Limb (tissue), 2 donors: Measurements from ENCODE around the gene KRT14.
A peak's percentile ranks its signal among the peaks of the same experiment; 100 is the strongest.
"Not testable (repeated sequence)": the region's sequence is repeated elsewhere in the genome, so short reads cannot be mapped to it uniquely, and the experiment has no call there.

Source experiments
- DNase-seq, 2 donors: peaks; one replicate each; pipeline ENCODE4 v3.0.0-alpha.2; 2016; ENCODE audit errors: extremely low spot score in 2 of 2

KRT14 gene

GRCh38 chr17:41586863-41587495 is at the start of gene KRT14:
Gene KRT14 (minus strand): TSS chr17:41586895. CDS start chr17:41586834, 61 bp downstream.
- DNase-seq: no peak

- peak; percentile 60 to 82 for DNase-seq
These were observed 48.7 kb upstream of the KRT14 start for GRCh38 chr17:41635121-41636097.

DNA sequence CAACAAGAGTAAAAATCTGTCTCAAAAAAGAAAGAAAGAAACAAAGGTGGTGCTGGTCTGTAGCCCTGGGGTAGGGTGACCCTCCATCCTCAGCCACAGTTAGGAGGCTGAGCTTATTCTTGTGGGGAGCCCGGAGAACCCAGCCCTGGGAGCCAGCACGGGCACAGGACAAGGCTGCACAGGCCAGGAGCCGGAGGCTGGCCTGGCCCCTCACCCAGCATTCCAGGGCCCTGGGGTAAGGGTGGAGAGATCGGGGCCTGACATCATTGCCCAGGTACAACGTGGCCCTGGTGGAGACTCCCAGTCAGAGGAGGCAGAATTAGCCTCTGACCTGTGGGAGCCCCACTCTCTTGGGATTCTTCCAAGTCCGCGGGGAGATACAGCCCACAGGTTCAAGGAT is 47.9 kb upstream of the KRT14 start:
- DNase-seq: no peak

- no peak for DNase-seq
These were observed 47.0 kb upstream of the KRT14 start for GRCh38 chr17:41633556-41634199.

DNA sequence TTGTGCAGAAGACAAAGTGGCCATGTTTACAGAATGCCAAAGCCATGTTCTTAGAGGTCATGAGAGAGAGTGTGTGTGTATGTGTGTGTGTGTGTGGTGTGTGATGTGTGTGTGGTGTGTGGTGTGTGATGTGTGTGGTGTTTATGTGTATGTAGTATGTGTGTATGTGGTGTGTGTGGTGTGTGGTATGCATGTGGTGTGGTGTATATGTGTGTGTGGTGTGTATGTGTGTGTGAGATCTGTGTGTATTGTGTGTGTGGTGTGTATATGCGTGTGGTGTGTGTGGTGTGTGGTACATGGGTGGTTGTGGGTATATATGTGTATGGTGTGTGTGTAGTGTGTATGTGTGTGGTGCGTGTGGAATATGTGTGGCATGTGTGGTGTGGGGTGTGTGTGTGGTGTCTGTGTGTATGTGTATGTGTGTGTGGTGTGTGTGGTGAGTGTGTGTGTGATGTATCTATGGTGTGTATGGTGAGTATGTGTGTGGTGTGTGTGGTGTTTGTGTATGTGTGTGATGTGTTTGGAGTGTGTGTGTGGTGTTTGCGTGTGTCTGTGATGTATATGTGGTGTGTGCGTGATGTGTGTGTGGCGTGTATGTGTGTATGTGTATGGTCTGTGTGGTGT is 45.9 kb upstream of the KRT14 start:
- DNase-seq: no peak

DNA sequence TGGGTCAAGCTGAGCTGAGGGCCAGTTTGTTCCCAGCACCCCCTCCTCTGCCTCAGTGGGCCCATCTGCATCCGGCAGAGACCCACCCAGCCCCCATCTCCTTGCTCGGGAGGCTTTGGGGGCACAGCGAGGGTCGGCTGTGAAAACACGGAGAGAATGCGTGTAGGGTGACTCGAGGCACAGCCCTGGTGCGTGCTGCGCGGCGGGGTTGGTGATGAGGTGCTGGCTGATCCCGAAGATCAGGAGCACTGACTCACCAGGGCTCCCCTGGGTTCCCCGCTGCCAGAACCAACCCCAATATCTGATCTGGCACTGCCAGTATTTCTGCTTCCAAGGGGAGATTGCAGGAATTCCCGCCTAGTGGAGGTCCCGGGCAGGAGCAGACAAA is 45.2 kb upstream of the KRT14 start:
- DNase-seq: no peak

- DNase-seq: no peak
These were observed 44.6 kb upstream of the KRT14 start for GRCh38 chr17:41631025-41631897.

DNA sequence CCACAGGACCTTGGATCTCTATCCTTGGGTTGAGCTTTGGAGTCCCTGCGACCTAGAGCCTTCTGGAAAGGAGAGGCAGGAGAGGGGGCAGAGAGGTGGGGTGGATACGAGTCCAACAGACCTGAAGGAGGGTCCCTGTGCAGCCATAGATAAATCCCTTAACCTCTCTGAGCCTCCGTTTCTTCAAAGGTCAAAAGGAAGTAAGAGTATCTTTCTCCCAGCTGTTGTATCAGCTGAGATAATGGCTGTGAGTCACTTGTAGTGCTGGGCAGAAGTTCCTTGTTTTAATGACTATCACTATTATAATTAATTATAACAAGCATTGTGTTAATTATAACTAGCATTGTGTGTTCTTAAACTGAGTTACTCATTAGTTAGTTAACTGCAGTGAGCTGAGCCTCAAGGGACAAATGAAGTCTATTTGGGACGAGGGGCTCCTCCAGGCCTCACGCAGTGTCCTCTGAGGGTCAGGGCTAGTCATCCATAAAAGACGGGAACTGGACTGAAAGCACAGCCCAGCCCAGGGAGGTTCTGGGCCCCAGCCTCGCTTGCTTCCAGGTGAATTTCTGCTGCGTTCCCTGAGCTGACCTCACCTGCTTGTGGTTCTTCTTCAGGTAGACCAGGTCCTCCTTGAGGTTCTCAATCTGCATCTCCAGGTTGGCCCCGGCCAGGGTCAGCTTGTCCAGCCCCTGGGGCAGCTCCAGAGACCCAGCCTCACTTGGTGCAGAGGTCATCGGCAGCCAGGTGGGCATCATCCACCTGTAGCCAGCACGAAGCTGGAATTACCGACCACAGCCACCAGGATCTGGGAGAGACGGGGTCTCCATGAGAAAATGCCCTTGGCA is 43.4 kb upstream of the KRT14 start:
- no peak for DNase-seq

DNA sequence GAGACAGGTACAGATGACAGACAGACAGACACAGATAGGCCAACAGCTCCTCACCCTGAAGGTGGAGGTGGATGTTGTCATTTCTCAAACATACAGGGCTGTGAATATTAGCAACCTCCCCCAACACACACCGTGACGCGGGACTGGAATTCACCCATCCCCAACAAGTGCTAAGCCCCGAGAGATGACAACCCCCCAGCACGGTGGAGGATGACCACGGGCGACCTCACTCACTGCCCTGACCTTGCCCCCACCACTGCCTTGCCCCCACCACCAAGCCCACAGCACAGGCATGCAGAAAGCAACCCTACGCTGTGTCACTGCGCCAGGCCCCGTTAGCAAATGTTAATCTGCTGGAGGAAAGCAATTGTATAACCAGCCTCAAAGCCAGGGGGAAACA is 42.6 kb upstream of the KRT14 start:
- no peak for DNase-seq

DNA sequence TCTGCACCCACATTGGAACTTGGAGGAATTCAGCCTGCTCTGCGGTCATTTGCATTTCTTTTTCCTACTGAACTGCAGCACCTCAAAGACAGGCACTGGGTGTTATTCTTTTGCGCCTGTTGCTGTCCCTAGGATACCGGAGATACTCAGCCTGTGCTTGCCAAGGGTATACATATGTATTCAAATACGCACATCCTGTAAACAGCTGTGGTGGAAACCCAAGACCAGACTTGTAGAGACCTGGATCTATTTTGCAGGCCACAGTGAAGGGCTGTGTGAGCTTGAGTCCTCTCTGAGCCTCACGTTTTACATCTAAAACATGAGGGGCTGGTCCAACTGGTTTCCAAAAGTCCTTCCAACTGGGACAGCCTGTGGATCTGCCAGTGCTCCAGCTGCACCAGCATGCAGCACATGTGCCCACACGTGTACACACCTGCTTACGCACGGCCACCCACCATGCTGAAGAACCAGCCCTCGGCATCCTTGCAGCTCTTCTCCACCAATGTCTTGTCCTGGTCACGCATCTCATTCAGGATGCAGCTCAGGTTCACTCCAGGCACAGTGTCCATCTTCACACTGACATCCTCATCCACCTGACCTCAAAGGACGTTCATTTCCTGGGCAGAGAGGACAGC is 42.0 kb upstream of the KRT14 start:
- peak in 1 of 2 donors; percentile 17 for DNase-seq

- not testable (repeated sequence) for DNase-seq
These were observed 41.3 kb upstream of the KRT14 start for GRCh38 chr17:41628073-41628370.

DNA sequence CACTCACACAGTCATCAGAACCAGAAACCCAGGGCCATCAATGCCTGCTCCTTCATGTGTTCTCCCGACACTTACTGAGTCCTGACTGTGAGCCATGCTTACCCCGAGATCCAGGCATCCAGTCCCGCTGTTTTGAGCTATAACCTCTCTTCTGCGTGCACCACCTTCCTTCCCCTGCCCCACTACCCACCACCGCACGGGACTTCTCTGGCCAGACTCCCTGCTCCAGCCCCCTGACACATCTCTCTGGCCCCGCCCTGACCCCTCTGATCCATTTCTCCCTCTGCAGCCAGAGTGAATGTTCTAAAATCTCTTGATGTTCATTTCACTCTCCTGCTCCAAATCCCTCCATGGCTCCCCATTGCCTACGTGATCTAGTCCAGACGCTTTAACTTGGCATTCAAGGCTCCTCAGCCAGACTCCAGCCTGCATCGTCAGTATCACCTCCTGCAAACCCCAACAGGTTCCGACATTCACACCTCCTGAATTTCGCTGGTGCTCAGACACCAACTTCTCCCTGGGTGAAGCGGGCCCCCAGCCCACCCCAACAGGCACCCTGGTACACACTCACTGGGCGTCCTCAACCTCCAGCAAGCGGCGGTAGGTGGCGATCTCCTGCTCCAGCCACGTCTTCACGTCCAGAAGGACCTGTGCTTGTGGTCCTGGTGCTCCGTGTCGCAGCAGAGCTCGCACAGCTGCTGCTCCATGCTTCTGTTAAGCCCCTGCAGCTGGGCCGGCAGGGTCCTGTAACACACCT is 40.8 kb upstream of the KRT14 start:
- peak in 1 of 2 donors; percentile 26 for DNase-seq

- DNase-seq: not testable (repeated sequence)
These were observed 40.2 kb upstream of the KRT14 start for GRCh38 chr17:41626914-41627295.

- peak in 1 of 2 donors; percentile 17 for DNase-seq
These were observed 39.6 kb upstream of the KRT14 start for GRCh38 chr17:41626028-41626913.

- DNase-seq: peak in 1 of 2 donors; percentile 44
These were observed 38.9 kb upstream of the KRT14 start for GRCh38 chr17:41625602-41626001.

- DNase-seq: peak in 1 of 2 donors; percentile 63
These were observed 37.8 kb upstream of the KRT14 start, which contains the start of gene KRT17 for GRCh38 chr17:41624208-41625101. Gene KRT17 (minus strand): TSS chr17:41624575. CDS start chr17:41624509, 66 bp downstream.
